OCI-LY7 (cell line): ENCODE results near the gene PRSS48.

Experiments
- EZH2phosphoT487 ChIP-seq: fragments of 200-600 bp; sonication (generic); IDR thresholded peaks from 2 replicates; pipeline ENCODE4 v1.6.1; 2018; ENCODE audit warnings: low read depth, borderline replicate concordance, mild to moderate bottlenecking, mixed run types, antibody characterized with exemption, low read length, moderate library complexity, mixed read lengths
- TF ChIP-seq, protein P1 (sequence below): fragments of 200-600 bp; sonication (generic); conservative IDR thresholded peaks from 2 replicates; pipeline ENCODE4 v1.5.1; 2014; ENCODE audit warnings: mild to moderate bottlenecking, antibody characterized with exemption, low read length, moderate library complexity, mixed read lengths

DNA sequence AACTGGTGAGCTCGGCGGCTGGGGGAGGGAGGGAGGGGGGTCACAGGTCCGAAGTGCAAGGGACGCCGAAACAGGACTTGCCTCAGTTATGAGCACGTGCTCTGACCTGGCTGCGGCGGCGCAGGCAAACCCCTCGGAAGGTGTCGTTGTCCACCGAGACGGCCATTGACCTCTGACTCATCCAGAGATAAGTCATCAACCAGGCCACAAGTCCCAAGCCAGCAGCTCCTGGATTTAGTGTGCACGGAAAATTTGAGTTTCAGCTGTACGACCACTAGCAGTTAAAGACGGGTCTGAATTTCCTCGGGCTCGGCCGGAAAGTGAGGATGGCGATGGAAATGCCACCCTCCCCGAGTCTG is 47.8 kb downstream of the PRSS48 start:
- TF ChIP-seq, protein P1, sequence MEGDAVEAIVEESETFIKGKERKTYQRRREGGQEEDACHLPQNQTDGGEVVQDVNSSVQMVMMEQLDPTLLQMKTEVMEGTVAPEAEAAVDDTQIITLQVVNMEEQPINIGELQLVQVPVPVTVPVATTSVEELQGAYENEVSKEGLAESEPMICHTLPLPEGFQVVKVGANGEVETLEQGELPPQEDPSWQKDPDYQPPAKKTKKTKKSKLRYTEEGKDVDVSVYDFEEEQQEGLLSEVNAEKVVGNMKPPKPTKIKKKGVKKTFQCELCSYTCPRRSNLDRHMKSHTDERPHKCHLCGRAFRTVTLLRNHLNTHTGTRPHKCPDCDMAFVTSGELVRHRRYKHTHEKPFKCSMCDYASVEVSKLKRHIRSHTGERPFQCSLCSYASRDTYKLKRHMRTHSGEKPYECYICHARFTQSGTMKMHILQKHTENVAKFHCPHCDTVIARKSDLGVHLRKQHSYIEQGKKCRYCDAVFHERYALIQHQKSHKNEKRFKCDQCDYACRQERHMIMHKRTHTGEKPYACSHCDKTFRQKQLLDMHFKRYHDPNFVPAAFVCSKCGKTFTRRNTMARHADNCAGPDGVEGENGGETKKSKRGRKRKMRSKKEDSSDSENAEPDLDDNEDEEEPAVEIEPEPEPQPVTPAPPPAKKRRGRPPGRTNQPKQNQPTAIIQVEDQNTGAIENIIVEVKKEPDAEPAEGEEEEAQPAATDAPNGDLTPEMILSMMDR, result no peak
- no peak for TF ChIP-seq EZH2phosphoT487
